IMR-90 (cell line): Measurements from ENCODE around the gene LCAT. TPM values are rescaled to one million over a fixed set of nuclear protein-coding genes. Genes with fewer than 3 reads are reported as not detected.

Experiments used
- ATAC-seq: fragments of 200-7000 bp; cut with Tn5 transposase; 2 replicates; pipeline ENCODE4 v1.9.1; 2020; ENCODE audit warnings: low read depth, mild to moderate bottlenecking, moderate library complexity
- BruUV-seq: library from RNA; stranded (reverse); fragments of 400-500 nt; replicated peaks from 2 replicates; lab custom pipeline; 2021; lab: Mats Ljungman, UMichigan
- CTCF ChIA-PET: fragments of 300-600 bp; formaldehyde crosslinking; extraction: SDS; loops from one replicate; lab custom pipeline; 2021; ENCODE audit warnings: antibody characterized with exemption; lab: Yijun Ruan, JAX
- POLR2A ChIA-PET: fragments of 300-600 bp; sonication (Branson Sonifier 250); formaldehyde crosslinking; loops from one replicate; lab custom pipeline; 2022; ENCODE audit warnings: antibody characterized with exemption; ENCODE audit not compliant: unreplicated experiment; lab: Charles Lee
- DNase-seq: peaks from one replicate; pipeline ENCODE4 v3.0.0; 2013
- H2AFZ ChIP-seq: replicated peaks from 2 replicates; pipeline ENCODE3; 2013; ENCODE audit warnings: low read length, mild to moderate bottlenecking; ENCODE audit not compliant: poor library complexity
- H2AK5ac ChIP-seq: 2 replicates; pipeline ENCODE4 v1.6.1; 2013; ENCODE audit warnings: low read depth, low read length, inconsistent platforms
- H2AK9ac ChIP-seq: replicated peaks from 2 replicates; pipeline ENCODE3; 2013; ENCODE audit warnings: mild to moderate bottlenecking, low read depth, low read length, moderate library complexity; ENCODE audit not compliant: poor library complexity
- H2BK120ac ChIP-seq: 2 replicates; pipeline ENCODE4 v1.6.1; 2013; ENCODE audit warnings: low read depth, low read length, inconsistent platforms
- H2BK15ac ChIP-seq: 3 replicates; pipeline ENCODE4 v1.6.1; 2013; ENCODE audit warnings: low read depth, low read length, inconsistent platforms
- H2BK20ac ChIP-seq: 2 replicates; pipeline ENCODE4 v1.6.1; 2013; ENCODE audit warnings: low read depth, mild to moderate bottlenecking, inconsistent platforms, low read length, moderate library complexity
- H2BK5ac ChIP-seq: 2 replicates; pipeline ENCODE4 v1.6.1; 2013; ENCODE audit warnings: mild to moderate bottlenecking, low read depth, low read length, inconsistent platforms; ENCODE audit not compliant: poor library complexity, severe bottlenecking
- H3K14ac ChIP-seq: replicated peaks from 2 replicates; pipeline ENCODE4 v1.6.1; 2013; ENCODE audit warnings: low read depth, low read length, inconsistent platforms
- H3K18ac ChIP-seq: 2 replicates; pipeline ENCODE4 v1.6.1; 2013; ENCODE audit warnings: low read depth, low read length, control low read depth
- H3K23ac ChIP-seq: 2 replicates; pipeline ENCODE4 v1.6.1; 2013; ENCODE audit warnings: low read depth, low read length, inconsistent platforms
- H3K27ac ChIP-seq: 2 replicates; pipeline ENCODE4 v1.5.1; 2013; ENCODE audit warnings: mild to moderate bottlenecking, control low read depth, low read length; ENCODE audit not compliant: insufficient read depth
- H3K27me3 ChIP-seq: 2 replicates; pipeline ENCODE4 v1.6.1; 2013; ENCODE audit warnings: low read length; ENCODE audit not compliant: control insufficient read depth, insufficient read depth
- H3K36me3 ChIP-seq: 2 replicates; pipeline ENCODE4 v1.6.1; 2013; ENCODE audit warnings: low read length, mixed read lengths; ENCODE audit not compliant: control insufficient read depth, insufficient read depth
- H3K4ac ChIP-seq: 2 replicates; pipeline ENCODE4 v1.6.1; 2013; ENCODE audit warnings: low read depth, low read length, inconsistent platforms
- H3K4me1 ChIP-seq: 2 replicates; pipeline ENCODE4 v1.6.1; 2013; ENCODE audit warnings: low read length, mixed read lengths; ENCODE audit not compliant: control insufficient read depth, insufficient read depth
- H3K4me2 ChIP-seq: 2 replicates; pipeline ENCODE4 v1.6.1; 2013; ENCODE audit warnings: low read depth, mild to moderate bottlenecking, control low read depth, low read length, moderate library complexity
- H3K4me3 ChIP-seq: 2 replicates; pipeline ENCODE4 v1.5.1; 2013; ENCODE audit warnings: low read depth, mild to moderate bottlenecking, control low read depth, low read length, moderate library complexity; ENCODE audit not compliant: insufficient read depth
- H3K56ac ChIP-seq: 2 replicates; pipeline ENCODE4 v1.6.1; 2013; ENCODE audit warnings: low read length, inconsistent platforms; ENCODE audit not compliant: insufficient read depth; ENCODE audit errors: extremely low read depth
- H3K79me1 ChIP-seq, 2 experiments: 2 replicates each; pipeline ENCODE4 v1.6.1; 2013; ENCODE audit warnings: low read length in 2 of 2, inconsistent platforms in 1 of 2, low read depth in 1 of 2
- H3K9ac ChIP-seq: 2 replicates; pipeline ENCODE4 v1.6.1; 2013; ENCODE audit warnings: low read depth, low read length, control low read depth
- H3K9me1 ChIP-seq: 2 replicates; pipeline ENCODE4 v1.6.1; 2013; ENCODE audit warnings: low read length, inconsistent platforms; ENCODE audit not compliant: insufficient read depth
- H3K9me3 ChIP-seq: 2 replicates; pipeline ENCODE4 v1.6.1; 2013; ENCODE audit warnings: low read length; ENCODE audit not compliant: control insufficient read depth, insufficient read depth
- H4K20me1 ChIP-seq: 2 replicates; pipeline ENCODE4 v1.6.1; 2013; ENCODE audit warnings: low read length, inconsistent platforms; ENCODE audit not compliant: insufficient read depth
- H4K5ac ChIP-seq: 2 replicates; pipeline ENCODE4 v1.6.1; 2013; ENCODE audit warnings: mild to moderate bottlenecking, low read depth, low read length, control low read depth
- H4K8ac ChIP-seq, 2 experiments: 2 replicates each; pipeline ENCODE4 v1.6.1; 2013; ENCODE audit warnings: low read depth in 2 of 2, low read length in 2 of 2, control low read depth in 1 of 2, inconsistent platforms in 1 of 2
- H4K91ac ChIP-seq: 2 replicates; pipeline ENCODE4 v1.6.1; 2013; ENCODE audit warnings: low read depth, low read length, inconsistent platforms; ENCODE audit not compliant: insufficient read depth
- BHLHE40 ChIP-seq: fragments of 150-350 bp; IDR thresholded peaks from 2 replicates; pipeline ENCODE4 v1.6.1; 2016; ENCODE audit warnings: mild to moderate bottlenecking, low read depth, low read length
- CEBPB ChIP-seq: IDR thresholded peaks from 2 replicates; pipeline ENCODE4 v1.6.1; 2012; ENCODE audit warnings: low read depth, low read length, improper control_type of control experiment
- FOS ChIP-seq: fragments of 150-350 bp; IDR thresholded peaks from 2 replicates; pipeline ENCODE4 v1.6.1; 2016; ENCODE audit warnings: low read depth, low read length
- MAFK ChIP-seq: IDR thresholded peaks from 2 replicates; pipeline ENCODE4 v1.6.1; 2012; ENCODE audit warnings: low read depth, low read length, improper control_type of control experiment
- MAZ ChIP-seq: IDR thresholded peaks from 2 replicates; pipeline ENCODE4 v1.6.1; 2012; ENCODE audit warnings: low read depth, mild to moderate bottlenecking, low read length, improper control_type of control experiment, moderate library complexity, borderline replicate concordance
- MXI1 ChIP-seq: IDR thresholded peaks from 2 replicates; pipeline ENCODE4 v1.6.1; 2012; ENCODE audit warnings: low read depth, mild to moderate bottlenecking, low read length, moderate library complexity, borderline replicate concordance
- NFE2L2 ChIP-seq: fragments of 150-350 bp; IDR thresholded peaks from 2 replicates; pipeline ENCODE4 v1.6.1; 2016; ENCODE audit warnings: low read depth, mild to moderate bottlenecking, low read length
- RAD21 ChIP-seq: IDR thresholded peaks from 2 replicates; pipeline ENCODE4 v1.6.1; 2012; ENCODE audit warnings: low read length, improper control_type of control experiment
- RCOR1 ChIP-seq: IDR thresholded peaks from 2 replicates; pipeline ENCODE4 v1.6.1; 2012; ENCODE audit warnings: mild to moderate bottlenecking, low read length, improper control_type of control experiment; ENCODE audit not compliant: insufficient replicate concordance
- RFX5 ChIP-seq: IDR thresholded peaks from 2 replicates; pipeline ENCODE4 v1.8.0; 2012; ENCODE audit warnings: low read depth, mild to moderate bottlenecking, low read length, moderate library complexity
- SMC3 ChIP-seq: fragments of 150-350 bp; IDR thresholded peaks from 2 replicates; pipeline ENCODE4 v1.6.1; 2016; ENCODE audit warnings: low read depth, mild to moderate bottlenecking, antibody characterized with exemption, low read length, moderate library complexity
- WGBS, 2 experiments: methylation state at CpG; one replicate each; pipeline versions ENCODE4 v1.1.5 to v1.1.7; 2013; ENCODE audit warnings: missing lambda C conversion rate in 2 of 2; ENCODE audit not compliant: insufficient read length in 1 of 2; ENCODE audit errors: extremely low coverage in 2 of 2; 5-methylcytosine and 5-hydroxymethylcytosine counted together
- dilution Hi-C: fragments of 300-500 bp; cut with HindIII; formaldehyde crosslinking; loops from one replicate; pipeline ENCODE4 v1.14.3; 2018; ENCODE audit warnings: low sequenced_read_pairs; ENCODE audit not compliant: unreplicated experiment
- in situ Hi-C: fragments of 300-500 bp; cut with MboI; formaldehyde crosslinking; loops from 3 replicates; pipeline ENCODE4 v1.14.3; 2019; ENCODE audit warnings: low sequenced_read_pairs, inconsistent platforms, mixed read lengths
- intact Hi-C: fragments of 100-400 bp; cut with micrococcal nuclease; formaldehyde crosslinking; loops from 2 replicates; pipeline ENCODE4 v1.10.0; 2022
- polyA plus RNA-seq, 3 experiments: library from polyadenylated mRNA; depleted of rRNA; stranded (reverse); fragments of >200 nt; gene quantifications; 2 replicates each; pipeline ENCODE4 v1.2.3, GENCODE V29; 2012; ENCODE audit warnings: low replicate concordance in 1 of 3
- total RNA-seq: library from RNA; depleted of rRNA; stranded (reverse); fragments of >200 nt; gene quantifications from 2 replicates; pipeline ENCODE4 v1.2.3, GENCODE V29; 2012
- TF ChIP-seq, protein P1 (sequence below): conservative IDR thresholded peaks from 2 replicates; pipeline ENCODE4 v1.5.1; 2012; ENCODE audit warnings: mild to moderate bottlenecking, low read depth, low read length, improper control_type of control experiment

The LCAT gene
- total and polyA plus RNA-seq, 2 of the 4 experiments (the other 2 are of a cell fraction): 1.4 to 18.8 TPM

DNA sequence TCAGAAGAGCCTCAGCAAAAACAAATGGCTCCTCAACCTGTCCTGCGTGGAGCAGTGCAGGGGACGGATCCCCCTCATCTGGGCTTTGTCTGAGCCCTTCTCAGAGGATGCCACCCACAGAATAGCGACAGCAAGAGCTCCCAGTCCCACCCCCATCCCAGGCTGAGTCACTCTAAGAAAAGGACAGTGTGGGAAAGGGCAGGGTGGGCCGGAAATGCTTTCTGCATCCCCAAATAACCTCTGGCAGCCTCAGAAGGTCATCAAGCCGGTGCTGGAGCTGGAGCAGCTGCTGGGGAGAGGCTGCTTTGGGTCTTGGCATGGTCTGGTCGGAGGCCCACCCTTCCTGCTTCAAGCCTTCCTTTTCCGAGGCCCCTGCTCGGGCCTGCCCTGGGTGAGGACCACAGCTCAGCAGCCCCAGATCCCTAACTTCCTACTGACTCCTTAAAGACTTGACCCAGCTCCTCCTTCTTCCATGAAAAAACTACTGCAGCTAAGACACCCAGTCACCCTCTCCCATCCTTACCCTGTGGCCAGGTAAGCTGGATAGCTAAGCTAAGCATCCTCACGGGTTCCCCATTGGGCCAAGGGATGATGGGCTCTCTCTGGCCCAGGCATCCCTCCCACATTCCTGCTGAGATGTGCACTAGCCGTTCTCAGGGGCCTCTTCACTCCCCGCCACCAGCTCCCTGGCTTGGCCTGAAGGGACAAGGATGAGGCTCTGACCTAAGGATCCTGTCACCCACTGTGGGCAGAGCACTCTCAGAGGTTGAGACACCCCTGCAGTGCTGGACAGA lies 15.8 kb upstream of the LCAT start:
- Histone ChIP-seq H4K5ac (peak overlapping the region; percentile 6; the same call in 1 of the 2 replicates), H3K14ac (peak overlapping the region; percentile 62), H2AFZ (peak overlapping the region; percentile 18), H3K36me3 (peaks cover 74% of the 10 kb centered on the region), H4K91ac (peak overlapping the region; percentile 87), H3K9ac (0 out of 2 replicates have a peak overlapping the region, but pooled peaks have one; percentile 21), H3K27me3 (no peaks in the 10 kb centered on the region), H2BK20ac (peak overlapping the region; percentile 59; the same call in 1 of the 2 replicates), H3K9me1 (peaks cover 45% of the 10 kb centered on the region), H3K9me3 (no peaks in the 10 kb centered on the region), H2BK120ac (peak overlapping the region; percentile 81), H2AK5ac (peak overlapping the region; percentile 95), H2BK15ac (peak overlapping the region; percentile 87; the same call in 2 of the 3 replicates), H2BK5ac (peak overlapping the region; percentile 46), H4K8ac (peak overlapping the region; percentile 67 to 73), H3K23ac (peak overlapping the region; percentile 86), H3K4me2 (peak overlapping the region; percentile 4; the same call in 1 of the 2 replicates), H2AK9ac (peak overlapping the region; percentile 73), H3K18ac (no peak overlapping the region; the same call in 1 of the 2 replicates), H4K20me1 (peaks cover 77% of the 10 kb centered on the region), H3K4me1 (peaks cover 33% of the 10 kb centered on the region), H3K27ac (peak overlapping the region; percentile 83), H3K56ac (peak overlapping the region; percentile 32; the same call in 1 of the 2 replicates), H3K4ac (peak overlapping the region; percentile 85), H3K79me1 (peaks cover 51 to 86% of the 10 kb centered on the region in 2 experiments), H3K4me3 (no peak overlapping the region)
- ATAC-seq (peak; percentile 72), DNase-seq (peak; percentile 55)
- ChIA-PET POLR2A (no interaction called here), CTCF (interaction anchor here (0.7 kb wide), 2 partner anchors 76 to 105 kb away, joined by 3 read pairs; no protein-coding TSS in a partner anchor)
- no peak for TF ChIP-seq RAD21
- TF ChIP-seq MXI1: no peak
- TF ChIP-seq NFE2L2: no peak
- TF ChIP-seq FOS: peak; percentile 48; the same call in 1 of the 2 replicates
- TF ChIP-seq CEBPB: no peak
- TF ChIP-seq, protein P1, sequence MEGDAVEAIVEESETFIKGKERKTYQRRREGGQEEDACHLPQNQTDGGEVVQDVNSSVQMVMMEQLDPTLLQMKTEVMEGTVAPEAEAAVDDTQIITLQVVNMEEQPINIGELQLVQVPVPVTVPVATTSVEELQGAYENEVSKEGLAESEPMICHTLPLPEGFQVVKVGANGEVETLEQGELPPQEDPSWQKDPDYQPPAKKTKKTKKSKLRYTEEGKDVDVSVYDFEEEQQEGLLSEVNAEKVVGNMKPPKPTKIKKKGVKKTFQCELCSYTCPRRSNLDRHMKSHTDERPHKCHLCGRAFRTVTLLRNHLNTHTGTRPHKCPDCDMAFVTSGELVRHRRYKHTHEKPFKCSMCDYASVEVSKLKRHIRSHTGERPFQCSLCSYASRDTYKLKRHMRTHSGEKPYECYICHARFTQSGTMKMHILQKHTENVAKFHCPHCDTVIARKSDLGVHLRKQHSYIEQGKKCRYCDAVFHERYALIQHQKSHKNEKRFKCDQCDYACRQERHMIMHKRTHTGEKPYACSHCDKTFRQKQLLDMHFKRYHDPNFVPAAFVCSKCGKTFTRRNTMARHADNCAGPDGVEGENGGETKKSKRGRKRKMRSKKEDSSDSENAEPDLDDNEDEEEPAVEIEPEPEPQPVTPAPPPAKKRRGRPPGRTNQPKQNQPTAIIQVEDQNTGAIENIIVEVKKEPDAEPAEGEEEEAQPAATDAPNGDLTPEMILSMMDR: no peak
- TF ChIP-seq BHLHE40: no peak
- no peak for TF ChIP-seq RFX5
- no peak for TF ChIP-seq MAFK
- TF ChIP-seq RCOR1: peak; percentile 27
- no peak for TF ChIP-seq SMC3
- 0 out of 2 replicates have a peak, but pooled peaks have one; percentile 28 for TF ChIP-seq MAZ
- no TSS peak for BruUV-seq
- dilution Hi-C loops: no loop called here
- in situ Hi-C loops: no loop called here
- no CpG with 5 or more reads among the region's 11 CpGs for WGBS, 2 experiments
- intact Hi-C loops: loop anchor here (10.0 kb wide), 1 partner anchor 265 kb away; no protein-coding TSS in a partner anchor
